Left ventricle myocardium inferior (tissue), 1 donor: ENCODE measurements around the gene DICER1. TPM values are rescaled to one million over a fixed set of nuclear protein-coding genes. Genes with fewer than 3 reads are reported as not detected.

ENCODE experiments used
- DNase-seq: peaks from one replicate; pipeline ENCODE4 v3.0.0-alpha.2; 2020
- H3K27ac ChIP-seq: fragments of 200-600 bp; replicated peaks from 2 replicates; pipeline ENCODE4 v1.8.0; 2021
- H3K27me3 ChIP-seq: fragments of 200-600 bp; 2 replicates; pipeline ENCODE4 v1.8.0; 2021; ENCODE audit warnings: low read depth
- H3K36me3 ChIP-seq: fragments of 200-600 bp; 2 replicates; pipeline ENCODE4 v1.8.0; 2021
- H3K4me1 ChIP-seq: fragments of 200-600 bp; 2 replicates; pipeline ENCODE4 v1.8.0; 2021
- H3K4me3 ChIP-seq: fragments of 200-600 bp; 2 replicates; pipeline ENCODE4 v1.8.0; 2021; ENCODE audit warnings: mild to moderate bottlenecking, moderate library complexity
- H3K9me3 ChIP-seq: fragments of 200-600 bp; replicated peaks from 2 replicates; pipeline ENCODE4 v1.8.0; 2021
- intact Hi-C: fragments of 100-400 bp; cut with micrococcal nuclease; formaldehyde crosslinking; loops from one replicate; pipeline ENCODE4 v1.11.0; 2022
- total RNA-seq: library from RNA; stranded (reverse); fragmentation: NEBNext Ultra II Directional; extraction: Animal tissue kit (Norgen Biotek cat#: 25700); gene quantifications from one replicate; pipeline ENCODE4 v1.2.1, GENCODE V29; 2021
- TF ChIP-seq, protein P1 (sequence below): fragments of 200-600 bp; IDR thresholded peaks from 2 replicates; pipeline ENCODE4 v1.8.0; 2021; ENCODE audit warnings: antibody characterized with exemption, mild to moderate bottlenecking, borderline replicate concordance
- donor health status: DM: no; HTN: yes; CAD: no; lungs with severe emphysema.

DICER1 gene
- total RNA-seq, 1 donor from 2014 or later: 22.1 TPM

DNA sequence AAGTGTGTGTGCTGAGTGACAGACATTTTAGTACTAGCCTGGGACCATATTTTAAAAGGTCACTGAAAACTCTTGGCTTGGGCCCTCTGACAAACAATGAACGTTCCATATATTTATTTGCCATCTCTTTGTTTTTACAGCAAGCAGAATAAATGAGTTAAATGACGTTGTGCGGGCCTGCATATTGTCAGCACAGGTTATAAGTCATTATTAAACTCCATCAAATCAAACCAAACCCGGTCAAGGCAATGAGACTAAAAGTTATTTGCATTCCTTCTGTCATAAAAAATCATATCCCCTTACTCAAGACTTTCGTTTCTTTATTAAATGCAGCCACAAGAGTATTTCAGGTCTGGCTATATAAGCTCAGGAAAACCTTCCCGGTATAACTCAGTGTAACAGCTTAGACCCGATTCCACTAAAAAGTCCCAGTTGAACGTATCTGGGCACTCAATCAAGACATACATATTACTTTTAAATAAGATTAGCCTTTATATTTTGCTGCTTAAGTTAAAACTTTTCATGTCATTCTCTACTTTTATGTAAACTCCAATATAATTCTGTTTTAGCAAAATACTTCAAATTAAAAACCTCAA is 84.9 kb downstream of the DICER1 start:
- Histone ChIP-seq H3K36me3 (no peaks in the 10 kb centered on the region), H3K27ac (no peak overlapping the region), H3K4me1 (no peaks in the 10 kb centered on the region), H3K9me3 (peaks cover 6% of the 10 kb centered on the region), H3K27me3 (peaks cover 77% of the 10 kb centered on the region), H3K4me3 (no peak overlapping the region)
- no peak for DNase-seq
- TF ChIP-seq, protein P1, sequence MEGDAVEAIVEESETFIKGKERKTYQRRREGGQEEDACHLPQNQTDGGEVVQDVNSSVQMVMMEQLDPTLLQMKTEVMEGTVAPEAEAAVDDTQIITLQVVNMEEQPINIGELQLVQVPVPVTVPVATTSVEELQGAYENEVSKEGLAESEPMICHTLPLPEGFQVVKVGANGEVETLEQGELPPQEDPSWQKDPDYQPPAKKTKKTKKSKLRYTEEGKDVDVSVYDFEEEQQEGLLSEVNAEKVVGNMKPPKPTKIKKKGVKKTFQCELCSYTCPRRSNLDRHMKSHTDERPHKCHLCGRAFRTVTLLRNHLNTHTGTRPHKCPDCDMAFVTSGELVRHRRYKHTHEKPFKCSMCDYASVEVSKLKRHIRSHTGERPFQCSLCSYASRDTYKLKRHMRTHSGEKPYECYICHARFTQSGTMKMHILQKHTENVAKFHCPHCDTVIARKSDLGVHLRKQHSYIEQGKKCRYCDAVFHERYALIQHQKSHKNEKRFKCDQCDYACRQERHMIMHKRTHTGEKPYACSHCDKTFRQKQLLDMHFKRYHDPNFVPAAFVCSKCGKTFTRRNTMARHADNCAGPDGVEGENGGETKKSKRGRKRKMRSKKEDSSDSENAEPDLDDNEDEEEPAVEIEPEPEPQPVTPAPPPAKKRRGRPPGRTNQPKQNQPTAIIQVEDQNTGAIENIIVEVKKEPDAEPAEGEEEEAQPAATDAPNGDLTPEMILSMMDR: no peak
- intact Hi-C loops: no loop called here

DNA sequence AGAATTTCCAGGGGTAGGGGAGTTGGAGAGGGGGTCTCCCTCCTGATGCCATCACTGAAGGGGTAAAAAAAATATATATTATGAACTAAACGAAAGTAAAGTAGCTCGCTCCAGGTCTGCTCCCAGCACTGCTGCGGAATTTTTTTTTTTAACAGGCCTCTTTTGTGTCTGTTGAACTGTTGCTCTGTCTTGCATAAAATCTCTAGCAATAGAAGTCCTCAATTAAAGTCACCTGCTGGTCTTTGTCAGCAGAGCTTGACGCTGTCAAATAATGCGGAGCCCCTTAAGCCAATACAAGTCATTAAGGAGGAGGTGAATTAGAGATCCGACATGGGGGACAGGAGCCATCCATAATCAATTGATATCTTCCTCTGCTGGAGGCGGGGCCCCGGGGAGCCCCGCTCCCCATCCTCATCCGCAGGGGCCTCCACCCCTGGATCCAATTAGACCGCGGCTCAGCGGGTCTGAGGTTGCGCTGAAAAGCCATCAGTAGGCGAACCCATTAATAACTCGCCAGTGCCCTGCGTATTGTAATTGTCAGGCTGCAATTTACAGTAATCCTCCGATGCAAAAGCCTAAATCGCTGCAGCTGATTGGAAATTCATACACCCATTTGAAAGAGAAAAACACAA is 85.6 kb downstream of the DICER1 start:
- TF ChIP-seq, protein P1: no peak
- no peak overlapping the region for H3K27ac ChIP-seq
- H3K4me1 ChIP-seq: no peaks in the 10 kb centered on the region
- H3K36me3 ChIP-seq: no peaks in the 10 kb centered on the region
- peaks cover 76% of the 10 kb centered on the region for H3K27me3 ChIP-seq
- DNase-seq: no peak
- H3K4me3 ChIP-seq: no peak overlapping the region
- intact Hi-C loops: no loop called here
- H3K9me3 ChIP-seq: peaks cover 6% of the 10 kb centered on the region

DNA sequence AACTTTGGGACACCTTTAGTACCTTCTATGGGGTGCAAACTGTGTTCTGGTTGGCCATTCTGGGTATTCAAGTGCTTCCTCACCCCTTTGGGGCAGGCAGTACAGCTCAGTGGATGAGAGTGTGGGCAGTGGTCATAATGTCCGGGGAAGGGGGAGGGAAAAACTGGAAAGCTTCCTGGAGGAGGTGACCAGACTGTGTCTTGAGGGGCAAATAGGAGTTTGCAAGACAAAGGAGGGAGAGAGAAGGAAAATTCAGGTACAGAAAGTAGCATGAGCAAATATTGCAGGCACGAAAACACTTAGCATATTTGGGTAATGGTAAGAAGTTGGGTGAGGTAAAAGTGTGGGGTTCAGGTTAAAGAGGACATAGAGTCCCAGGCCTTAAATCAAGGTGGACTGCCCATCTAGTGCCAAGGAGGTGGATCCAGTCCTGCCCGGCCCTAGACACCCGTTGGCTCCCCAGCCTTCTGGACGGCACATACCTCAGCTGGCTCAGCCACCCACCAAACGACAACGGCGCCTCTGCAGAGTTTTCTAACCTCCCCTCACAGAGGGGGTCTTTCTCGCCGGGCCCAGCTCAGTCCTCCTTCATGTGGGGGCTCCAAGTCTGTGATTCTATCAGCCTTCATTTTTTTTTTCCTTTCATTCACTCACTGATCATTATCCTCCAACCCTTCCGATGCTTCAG is 86.4 kb downstream of the DICER1 start:
- H3K9me3 ChIP-seq: peaks cover 6% of the 10 kb centered on the region
- no peaks in the 10 kb centered on the region for H3K4me1 ChIP-seq
- TF ChIP-seq, protein P1: no peak
- intact Hi-C loops: no loop called here
- DNase-seq: no peak
- peaks cover 70% of the 10 kb centered on the region for H3K27me3 ChIP-seq
- H3K4me3 ChIP-seq: no peak overlapping the region
- H3K36me3 ChIP-seq: no peaks in the 10 kb centered on the region
- H3K27ac ChIP-seq: no peak overlapping the region

DNA sequence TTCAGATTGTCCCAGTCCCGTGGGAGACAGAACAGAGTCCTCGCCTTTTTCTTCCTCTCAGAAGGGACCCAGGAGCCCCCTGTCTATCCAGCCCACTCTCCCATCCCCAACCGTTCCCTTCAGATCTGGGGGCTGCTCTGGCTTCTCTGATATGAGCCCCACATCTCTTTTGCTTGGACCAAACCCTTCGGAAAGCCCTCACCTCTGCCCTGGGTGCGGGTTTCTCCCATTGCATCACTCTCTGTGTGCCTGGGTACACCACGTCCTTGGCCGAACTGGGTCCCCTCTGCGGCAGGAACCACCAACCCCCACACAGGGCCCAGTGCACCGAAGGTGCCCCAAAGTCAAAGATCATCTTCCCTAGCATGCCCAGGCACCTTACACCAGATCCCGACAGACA is 87.8 kb downstream of the DICER1 start:
- H3K27ac ChIP-seq: no peak overlapping the region
- H3K9me3 ChIP-seq: peaks cover 6% of the 10 kb centered on the region
- H3K4me3 ChIP-seq: no peak overlapping the region
- no peak for DNase-seq
- TF ChIP-seq, protein P1: no peak
- intact Hi-C loops: no loop called here
- H3K4me1 ChIP-seq: no peaks in the 10 kb centered on the region
- H3K36me3 ChIP-seq: no peaks in the 10 kb centered on the region
- peaks cover 58% of the 10 kb centered on the region for H3K27me3 ChIP-seq

DNA sequence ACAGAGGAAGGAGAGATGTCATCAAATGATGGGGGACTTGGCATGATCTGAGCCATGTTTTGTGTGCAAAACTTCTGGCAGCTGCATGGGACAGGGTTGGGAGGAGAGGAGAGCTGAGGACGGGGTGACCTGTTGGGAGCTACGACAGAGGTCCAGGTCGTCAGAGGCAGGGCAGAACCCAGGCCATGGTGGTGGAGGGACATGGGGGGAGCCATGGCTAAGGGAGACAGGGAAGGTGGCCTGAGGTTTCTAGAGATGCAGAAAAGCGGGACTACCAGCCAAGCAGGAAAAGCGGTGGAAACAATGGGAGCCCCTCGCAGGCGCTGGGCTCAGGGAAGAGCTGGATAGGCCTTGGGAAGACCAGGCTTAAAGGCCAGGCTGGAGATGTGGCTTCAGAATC is 88.3 kb downstream of the DICER1 start:
- Histone ChIP-seq H3K4me3 (no peak overlapping the region), H3K27ac (no peak overlapping the region), H3K4me1 (no peaks in the 10 kb centered on the region), H3K36me3 (no peaks in the 10 kb centered on the region), H3K27me3 (peaks cover 60% of the 10 kb centered on the region), H3K9me3 (peaks cover 6% of the 10 kb centered on the region)
- DNase-seq: no peak
- intact Hi-C loops: no loop called here
- TF ChIP-seq, protein P1: no peak
